GM12872 (cell line): ENCODE results near the gene IGLL5.

Experiments used
- CTCF ChIP-seq: IDR thresholded peaks from 3 replicates; pipeline ENCODE4 v1.5.1; 2011; ENCODE audit warnings: low read depth, mild to moderate bottlenecking, low read length, moderate library complexity; ENCODE audit not compliant: insufficient read depth

Gene IGLL5

DNA sequence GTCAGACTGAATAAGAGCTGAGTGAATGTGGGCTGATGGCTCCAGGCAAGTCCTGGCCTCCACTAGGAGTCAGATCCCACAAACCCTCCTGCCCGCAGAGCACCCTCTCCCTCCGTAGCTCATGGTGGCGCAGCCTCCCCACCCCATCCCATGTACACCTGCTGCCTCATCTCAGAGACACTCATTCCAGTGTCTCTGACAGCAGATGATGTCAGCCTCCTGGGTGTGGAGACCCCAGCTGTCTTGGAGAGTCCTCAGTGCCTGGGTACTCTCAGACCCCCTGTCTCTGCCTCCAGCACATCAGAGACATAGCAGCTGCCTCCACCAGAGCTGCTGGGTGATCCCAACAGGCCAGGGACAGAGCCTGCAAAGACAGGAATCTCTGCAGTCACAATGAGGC lies 9.5 kb downstream of the IGLL5 start:
- no peak for TF ChIP-seq CTCF

DNA sequence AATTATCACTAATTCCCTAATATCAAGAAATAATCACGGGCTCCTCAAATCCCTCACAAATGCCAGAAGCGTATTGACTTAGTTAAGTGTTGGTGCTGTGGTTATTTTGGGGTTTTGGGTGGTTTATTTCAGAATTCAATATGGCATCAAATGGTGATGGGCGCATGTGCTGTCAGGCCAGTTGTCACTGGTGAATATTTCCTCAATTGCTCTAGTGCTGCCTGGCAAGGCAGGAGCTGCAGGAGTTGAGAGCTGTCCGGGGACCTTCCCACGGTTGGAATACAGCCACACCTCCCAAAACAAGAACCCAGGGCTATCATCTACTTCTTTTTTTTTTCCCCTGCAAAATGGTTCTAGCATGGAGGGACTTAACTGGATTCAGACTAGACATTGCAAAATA lies 10.3 kb downstream of the IGLL5 start:
- TF ChIP-seq CTCF: no peak

DNA sequence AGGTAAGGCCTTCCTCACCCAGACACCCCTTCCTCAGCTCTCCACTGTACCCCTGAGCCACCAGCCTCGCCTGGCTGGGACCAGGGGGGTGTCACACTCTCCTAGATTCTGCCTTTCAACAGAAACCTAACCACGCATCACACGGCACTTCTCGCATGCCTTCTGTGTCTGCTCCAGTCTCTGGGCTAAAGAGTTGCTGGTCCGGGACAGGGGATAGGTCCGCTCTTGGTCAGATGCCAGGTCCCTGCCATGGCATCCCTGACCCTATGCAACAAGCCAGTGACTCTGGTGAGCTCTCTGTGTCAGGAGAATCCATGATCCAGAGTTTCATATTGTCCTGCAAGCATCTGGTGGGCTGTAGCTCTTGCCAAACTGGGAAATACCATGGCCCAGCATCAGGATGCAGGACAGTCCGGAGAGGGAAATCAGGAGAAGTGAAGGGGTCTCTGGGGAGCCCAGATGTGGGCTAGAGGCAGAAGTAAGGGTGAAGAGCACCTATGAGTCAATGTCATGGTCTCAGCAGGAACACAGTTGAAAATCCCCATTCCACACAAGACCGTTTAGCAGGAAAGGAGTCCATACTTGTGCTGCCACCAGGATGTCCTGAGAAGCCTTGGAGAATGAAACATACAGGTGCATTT lies 14.1 kb downstream of the IGLL5 start:
- no peak for TF ChIP-seq CTCF

- TF ChIP-seq CTCF: no peak
Measured at GRCh38 chr22:22902247-22903001, 14.8 kb downstream of the IGLL5 start.

- TF ChIP-seq CTCF: no peak
Measured at GRCh38 chr22:22903355-22903777, 15.8 kb downstream of the IGLL5 start.

GRCh38 chr22:22906907-22907550 lies 19.4 kb downstream of the IGLL5 start:
- TF ChIP-seq CTCF: no peak
